Keratinocyte (primary cell): ENCODE data around the gene AFG3L2. TPM values are rescaled to one million over a fixed set of nuclear protein-coding genes. Genes with fewer than 3 reads are reported as not detected.

ENCODE experiments used
- DNase-seq: peaks from one replicate; pipeline ENCODE4 v3.0.0-alpha.2; 2011; ENCODE audit warnings: low read depth, missing footprints, low spot score
- FAIRE-seq: peaks from 2 replicates; lab custom pipeline; 2011; peaks lifted over from hg19 to GRCh38; lab: Jason Lieb, UNC
- H2AFZ ChIP-seq: 2 replicates; pipeline ENCODE4 v1.6.0; 2012; ENCODE audit warnings: low read length, control low read depth, inconsistent platforms; ENCODE audit not compliant: control insufficient read depth
- H3K27ac ChIP-seq: 2 replicates; pipeline ENCODE4 v1.5.1; 2011; ENCODE audit warnings: low read length; ENCODE audit not compliant: control insufficient read depth, insufficient read depth
- H3K27me3 ChIP-seq: 3 replicates; pipeline ENCODE4 v1.6.0; 2011; ENCODE audit warnings: low read length; ENCODE audit not compliant: control insufficient read depth, insufficient read depth; ENCODE audit errors: extremely low read depth
- H3K36me3 ChIP-seq, 2 experiments: 2 replicates in 1 of 2; 3 replicates in 1 of 2; pipeline ENCODE4 v1.5.1; 2011; ENCODE audit warnings: low read length in 2 of 2, mild to moderate bottlenecking in 1 of 2; ENCODE audit not compliant: control insufficient read depth in 2 of 2, insufficient read depth in 2 of 2; ENCODE audit errors: extremely low read depth in 1 of 2
- H3K4me1 ChIP-seq: 3 replicates; pipeline ENCODE4 v1.5.1; 2011; ENCODE audit warnings: low read length; ENCODE audit not compliant: control insufficient read depth, insufficient read depth; ENCODE audit errors: extremely low read depth
- H3K4me2 ChIP-seq: 3 replicates; pipeline ENCODE4 v1.6.0; 2011; ENCODE audit warnings: low read depth, low read length; ENCODE audit not compliant: control insufficient read depth, insufficient read depth; ENCODE audit errors: extremely low read depth
- H3K4me3 ChIP-seq, 3 experiments: fragments of 200-600 bp in 1 of 3; sonication (generic) in 1 of 3; 2 replicates in 2 of 3; 3 replicates in 1 of 3; pipeline ENCODE4 v1.5.1; 2011 to 2016; ENCODE audit warnings: low read length in 3 of 3, mild to moderate bottlenecking in 3 of 3, control low read depth in 2 of 3, inconsistent platforms in 1 of 3, low read depth in 1 of 3, mixed read lengths in 1 of 3, mixed run types in 1 of 3, moderate library complexity in 1 of 3; ENCODE audit not compliant: control insufficient read depth in 2 of 3, insufficient read depth in 2 of 3; ENCODE audit errors: extremely low read depth in 1 of 3
- H3K79me2 ChIP-seq: 2 replicates; pipeline ENCODE4 v1.6.0; 2012; ENCODE audit warnings: low read length; ENCODE audit not compliant: control insufficient read depth, insufficient read depth
- H3K9ac ChIP-seq: 3 replicates; pipeline ENCODE4 v1.6.0; 2011; ENCODE audit warnings: low read length; ENCODE audit not compliant: control insufficient read depth, insufficient read depth; ENCODE audit errors: extremely low read depth
- H3K9me1 ChIP-seq: 3 replicates; pipeline ENCODE4 v1.6.0; 2011; ENCODE audit warnings: low read length; ENCODE audit not compliant: control insufficient read depth, insufficient read depth; ENCODE audit errors: extremely low read depth
- H3K9me3 ChIP-seq: 2 replicates; pipeline ENCODE4 v1.5.1; 2012; ENCODE audit warnings: low read depth, low read length; ENCODE audit not compliant: control insufficient read depth
- H4K20me1 ChIP-seq: 3 replicates; pipeline ENCODE4 v1.6.0; 2011; ENCODE audit warnings: low read length; ENCODE audit not compliant: control insufficient read depth, insufficient read depth; ENCODE audit errors: extremely low read depth
- CTCF ChIP-seq, 3 experiments: IDR thresholded peaks in 1 of 3; conservative IDR thresholded peaks in 1 of 3; optimal IDR thresholded peaks in 1 of 3; 2 replicates in 2 of 3; 3 replicates in 1 of 3; pipeline versions ENCODE3 to v1.5.1; 2011; ENCODE audit warnings: low read length in 3 of 3, mild to moderate bottlenecking in 3 of 3, moderate library complexity in 2 of 3, control low read depth in 1 of 3, inconsistent platforms in 1 of 3; ENCODE audit not compliant: insufficient read depth in 2 of 3; ENCODE audit errors: extremely low read depth in 1 of 3
- EZH2 ChIP-seq: IDR thresholded peaks from one replicate; pipeline ENCODE4 v1.6.1; 2012; ENCODE audit warnings: inconsistent platforms, mild to moderate bottlenecking, low read length, moderate library complexity
- dilution Hi-C: fragments of 300-500 bp; cut with MboI; formaldehyde crosslinking; loops from one replicate; pipeline ENCODE4 v1.7.0; 2020; ENCODE audit warnings: low sequenced_read_pairs; ENCODE audit not compliant: extremely low pct_ligation_motif_present
- polyA plus RNA-seq, 5 experiments: library from polyadenylated mRNA; depleted of rRNA in 3 of 5; stranded (reverse) in 3 of 5; stranded (forward) in 1 of 5; unstranded in 1 of 5; fragments of >200 nt; gene quantifications; 1 replicate in 1 of 5; 2 replicates in 3 of 5; 3 replicates in 1 of 5; pipeline versions ENCODE4 v1.2.1 to v1.2.3, GENCODE V29; 2011 to 2012; ENCODE audit warnings: missing spikeins in 2 of 5, low read depth in 1 of 5, low replicate concordance in 1 of 5

Gene AFG3L2
- polyA plus RNA-seq, 1 donor (not counting 4 experiments of a cell fraction or from before 2014, with no cell fraction given): 47.5 TPM

- no peaks in the 10 kb centered on the region for H4K20me1 ChIP-seq
Measured at GRCh38 chr18:12334863-12335262, 42.2 kb downstream of the AFG3L2 start.

GRCh38 chr18:12334366-12334808 lies 42.6 kb downstream of the AFG3L2 start:
- Histone ChIP-seq H3K9me1 (no peaks in the 10 kb centered on the region), H3K9ac (no peak overlapping the region), H3K4me3 (no peak overlapping the region), H3K36me3 (peaks cover 12 to 20% of the 10 kb centered on the region in 2 experiments), H3K9me3 (no peaks in the 10 kb centered on the region), H3K27me3 (no peaks in the 10 kb centered on the region), H2AFZ (no peak overlapping the region), H4K20me1 (no peaks in the 10 kb centered on the region), H3K4me2 (no peak overlapping the region), H3K79me2 (no peaks in the 10 kb centered on the region), H3K4me1 (no peaks in the 10 kb centered on the region), H3K27ac (no peak overlapping the region)
- dilution Hi-C loops: no loop called here
- TF ChIP-seq EZH2 (no peak), CTCF (optimal IDR thresholded peaks at IDR 0.05 in 1 of 3, IDR thresholded peaks at IDR 0.05 in 1 of 3, conservative IDR thresholded peaks at IDR 0.05 in 1 of 3; ENCODE audit: extremely low read depth in 1 of 3, insufficient read depth in 2 of 3, low read length in 3 of 3) (no peak)
- DNase-seq (no peak), FAIRE-seq (no peak)

More at GRCh38 chr18:12334863-12335262, 42.2 kb downstream of the AFG3L2 start:
- no peak overlapping the region for H3K27ac ChIP-seq
- H3K79me2 ChIP-seq: no peaks in the 10 kb centered on the region
- no peaks in the 10 kb centered on the region for H3K9me1 ChIP-seq
- dilution Hi-C loops: no loop called here
- no peaks in the 10 kb centered on the region for H3K9me3 ChIP-seq
- H3K9ac ChIP-seq: no peak overlapping the region
- H3K4me2 ChIP-seq: no peak overlapping the region
- no peak for FAIRE-seq
- DNase-seq: no peak
- no peak for TF ChIP-seq CTCF (optimal IDR thresholded peaks at IDR 0.05 in 1 of 3, IDR thresholded peaks at IDR 0.05 in 1 of 3, conservative IDR thresholded peaks at IDR 0.05 in 1 of 3; ENCODE audit: extremely low read depth in 1 of 3, insufficient read depth in 2 of 3, low read length in 3 of 3)
- TF ChIP-seq EZH2: no peak
- no peaks in the 10 kb centered on the region for H3K4me1 ChIP-seq
- H2AFZ ChIP-seq: no peak overlapping the region
- H3K4me3 ChIP-seq: no peak overlapping the region
- no peaks in the 10 kb centered on the region for H3K27me3 ChIP-seq
- peaks cover 11 to 20% of the 10 kb centered on the region in 2 experiments for H3K36me3 ChIP-seq
